ENCODE data around the gene ACTG1. TPM values are rescaled to one million over a fixed set of nuclear protein-coding genes. Genes with fewer than 3 reads are reported as not detected.

Gene ACTG1
- total and polyA plus RNA-seq, 2 of the 13 experiments (the other 11 are each of a cell fraction or from before 2014, with no cell fraction given), result 973 to 1,138 TPM

- no peak for TF ChIP-seq ZNF576 (CRISPR knock-in tag; IDR thresholded peaks at IDR 0.05)
- TF ChIP-seq ZNF121 (CRISPR knock-in tag; IDR thresholded peaks at IDR 0.05), result peak; percentile 93
- peak; percentile 50 for TF ChIP-seq ZNF687 (CRISPR knock-in tag; IDR thresholded peaks at IDR 0.05)
- TF ChIP-seq PAX8 (CRISPR knock-in tag; IDR thresholded peaks at IDR 0.05; ENCODE audit: borderline replicate concordance), result no peak
- TF ChIP-seq PAWR (CRISPR knock-in tag; IDR thresholded peaks at IDR 0.05; ENCODE audit: borderline replicate concordance), result no peak
- no peak for TF ChIP-seq ZNF781 (CRISPR knock-in tag; IDR thresholded peaks at IDR 0.05; ENCODE audit: borderline replicate concordance, not compliant biosample characterization)
- no peak for TF ChIP-seq ZNF362 (CRISPR knock-in tag; IDR thresholded peaks at IDR 0.05; ENCODE audit: borderline replicate concordance)
- TF ChIP-seq HBP1 (CRISPR knock-in tag; IDR thresholded peaks at IDR 0.05; ENCODE audit: low read depth), result 0 out of 2 replicates have a peak, but pooled peaks have one; percentile 34
- TF ChIP-seq ZNF430 (CRISPR knock-in tag; IDR thresholded peaks at IDR 0.05), result no peak
- no peak for TF ChIP-seq ZNF720 (CRISPR knock-in tag; IDR thresholded peaks at IDR 0.05)
- no peak for TF ChIP-seq JUNB (CRISPR knock-in tag; IDR thresholded peaks at IDR 0.05; ENCODE audit: borderline replicate concordance)
- TF ChIP-seq ZNF512B (CRISPR knock-in tag; IDR thresholded peaks at IDR 0.05; ENCODE audit: borderline replicate concordance), result no peak
- TF ChIP-seq ZNF337 (CRISPR knock-in tag; IDR thresholded peaks at IDR 0.05; ENCODE audit: borderline replicate concordance, low read depth), result no peak
- TF ChIP-seq ZNF33A (CRISPR knock-in tag; IDR thresholded peaks at IDR 0.05; ENCODE audit: borderline replicate concordance), result no peak
- peak; percentile 30; the same call in 1 of the 2 replicates for TF ChIP-seq SALL1 (CRISPR knock-in tag; IDR thresholded peaks at IDR 0.05)
- no peak for TF ChIP-seq ZNF432 (CRISPR knock-in tag; IDR thresholded peaks at IDR 0.05; ENCODE audit: borderline replicate concordance)
- no peak for TF ChIP-seq MED13 (CRISPR knock-in tag; IDR thresholded peaks at IDR 0.05)
- TF ChIP-seq ZC3H13 (CRISPR knock-in tag; IDR thresholded peaks at IDR 0.05), result no peak
- no peak for TF ChIP-seq ZNF784 (CRISPR knock-in tag; IDR thresholded peaks at IDR 0.05; ENCODE audit: borderline replicate concordance)
These were observed 21.4 kb downstream of the ACTG1 start (continued) for GRCh38 chr17:81491181-81491581.
